Stimulated activated CD4-positive, alpha-beta T cell treated with anti-CD3 and anti-CD28 coated beads, Interleukin-2, amount 100 ng/mL, for 48 hours (primary cell): ENCODE measurements around the gene CRADD.
"Not testable (repeated sequence)": the region's sequence is repeated elsewhere in the genome, so short reads cannot be mapped to it uniquely, and the experiment has no call there.

Source experiments
- DNase-seq, 2 donors: peaks; one replicate each; pipeline ENCODE4 v3.0.0-alpha.2; 2020

The CRADD gene

DNA sequence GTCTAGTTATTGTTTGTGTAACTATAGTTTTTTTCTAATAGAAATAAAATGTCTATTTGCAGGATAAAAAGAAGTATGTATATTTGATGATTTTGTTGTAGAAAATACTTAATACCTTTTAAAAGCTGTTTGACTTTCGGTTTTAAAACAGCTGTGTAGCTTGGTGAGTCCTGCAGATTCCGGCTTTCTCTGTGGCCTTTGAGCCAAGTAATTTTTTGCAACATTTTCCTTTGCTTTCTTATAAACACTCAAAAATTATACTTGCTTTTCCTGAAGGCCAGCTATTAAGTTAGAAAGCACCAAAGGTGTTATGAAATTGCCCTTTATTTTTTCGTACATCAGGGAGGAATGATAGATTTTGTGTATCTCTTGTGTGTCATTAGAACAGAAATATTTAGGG, 63.6 kb downstream of the CRADD start:
- no peak for DNase-seq

GRCh38 chr12:93741659-93742109, 64.5 kb downstream of the CRADD start:
- DNase-seq: peak; percentile 2 to 7

GRCh38 chr12:93742110-93742934, 65.1 kb downstream of the CRADD start:
- peak; percentile 39 to 44 for DNase-seq

DNA sequence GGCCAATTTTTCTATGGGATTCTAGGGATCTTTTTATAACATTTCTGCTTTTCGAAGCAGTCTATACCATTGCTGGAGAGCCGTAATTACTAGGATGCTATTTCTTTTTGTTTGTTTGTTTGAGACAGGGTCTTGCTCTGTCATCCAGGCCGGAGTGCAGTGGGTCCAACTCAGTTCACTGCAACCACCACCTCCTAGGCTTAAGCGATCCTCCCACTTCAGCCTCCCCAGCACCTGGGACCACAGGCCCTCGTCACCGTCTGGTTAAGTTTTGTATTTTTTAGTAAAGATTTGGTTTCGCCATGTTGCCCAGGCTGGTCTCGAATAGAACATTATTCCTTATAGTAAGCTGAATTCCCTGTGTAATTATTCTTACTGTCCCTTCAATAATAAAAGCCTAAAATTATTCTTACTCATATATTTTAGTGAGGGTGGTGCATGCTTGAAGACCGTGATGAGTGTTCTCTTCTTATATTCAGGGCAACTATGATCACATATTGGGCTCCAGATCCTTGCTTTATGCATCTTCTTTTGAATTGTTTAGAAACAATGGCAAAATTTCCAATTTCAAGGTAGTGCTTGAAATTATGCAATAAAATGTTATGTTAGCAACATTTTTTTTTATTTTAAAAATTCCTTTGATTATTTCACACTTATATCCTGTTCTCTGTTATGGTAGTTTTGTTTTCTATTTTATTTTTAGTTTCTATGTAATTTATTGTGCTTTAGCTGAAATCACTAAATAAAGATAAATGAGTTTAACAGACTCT, 66.2 kb downstream of the CRADD start:
- no peak for DNase-seq

GRCh38 chr12:93743999-93744689, 67.0 kb downstream of the CRADD start:
- DNase-seq: no peak

- DNase-seq: no peak
Measured at GRCh38 chr12:93745286-93745685, 68.1 kb downstream of the CRADD start.

- no peak for DNase-seq
Measured at GRCh38 chr12:93746572-93747168, 69.5 kb downstream of the CRADD start.

- DNase-seq: no peak
Measured at GRCh38 chr12:93748672-93749383, 71.7 kb downstream of the CRADD start.

DNA sequence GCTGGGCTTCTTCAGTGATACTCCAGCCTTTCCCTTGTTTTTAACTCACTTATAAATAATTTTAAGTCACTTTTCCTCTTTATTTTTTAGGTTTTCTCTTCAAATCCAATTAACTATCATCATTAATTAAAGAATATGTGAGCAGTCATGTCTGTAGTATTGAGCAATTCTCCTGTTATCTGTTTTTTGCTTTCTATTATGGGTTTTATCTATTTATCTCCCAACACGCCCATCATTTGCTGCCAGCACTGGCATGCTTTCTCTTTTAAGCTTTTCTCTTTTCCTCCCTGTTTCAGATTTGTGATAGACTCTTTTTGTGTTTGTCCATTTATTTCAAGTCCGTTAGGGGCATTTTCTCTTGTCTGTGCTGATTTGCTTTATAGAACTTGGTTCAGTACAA, 72.3 kb downstream of the CRADD start:
- DNase-seq: no peak

DNA sequence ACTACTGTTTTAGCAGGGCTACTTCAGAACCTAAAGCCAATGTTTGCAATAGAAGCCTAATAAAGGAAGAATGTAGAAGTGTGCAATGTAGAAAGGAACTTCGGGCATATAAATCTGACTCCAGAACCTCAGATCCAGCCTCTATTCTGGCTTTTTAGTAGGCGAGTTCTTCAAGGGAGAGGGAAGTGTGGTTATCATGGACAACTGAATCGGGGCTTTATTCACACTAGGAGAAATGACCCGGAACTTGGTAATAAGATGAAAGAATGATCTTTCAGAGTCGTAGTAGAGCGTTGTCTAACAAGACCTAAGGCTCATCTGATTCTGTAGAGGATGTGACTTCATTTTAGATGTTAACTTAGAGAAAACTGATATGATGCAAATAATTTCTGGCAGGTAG, 72.9 kb downstream of the CRADD start:
- DNase-seq: no peak

- DNase-seq: no peak
Measured at GRCh38 chr12:93751864-93752610, 74.9 kb downstream of the CRADD start.

GRCh38 chr12:93753285-93753684, 76.1 kb downstream of the CRADD start:
- DNase-seq: no peak

DNA sequence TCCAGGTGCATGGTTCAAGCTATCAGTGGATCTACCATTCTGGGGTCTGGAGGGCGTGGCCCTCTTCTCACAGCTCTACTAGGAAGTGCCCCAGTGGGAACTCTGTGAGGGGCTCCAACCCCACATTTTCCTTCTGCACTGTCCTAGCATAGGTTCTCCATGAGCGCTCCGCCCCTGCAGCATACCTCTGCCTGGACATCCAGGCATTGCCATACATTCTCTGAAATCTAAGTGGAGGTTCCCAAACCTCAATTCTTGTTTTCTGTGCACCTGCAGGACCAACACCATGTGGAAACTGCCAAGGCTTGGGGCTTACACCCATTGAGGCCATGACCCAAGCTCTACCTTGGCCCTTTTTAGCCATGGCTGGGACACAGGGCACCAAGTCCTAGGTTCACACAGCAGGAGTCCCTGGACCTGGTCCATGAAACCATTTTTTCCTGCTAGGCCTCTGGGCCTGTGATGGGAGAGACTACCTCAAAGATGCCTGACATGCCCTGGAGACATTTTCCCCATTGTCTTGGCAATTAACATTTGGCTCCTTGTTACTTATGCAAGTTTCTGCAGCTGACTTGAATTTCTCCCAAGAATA, 76.8 kb downstream of the CRADD start:
- DNase-seq: no peak

DNA sequence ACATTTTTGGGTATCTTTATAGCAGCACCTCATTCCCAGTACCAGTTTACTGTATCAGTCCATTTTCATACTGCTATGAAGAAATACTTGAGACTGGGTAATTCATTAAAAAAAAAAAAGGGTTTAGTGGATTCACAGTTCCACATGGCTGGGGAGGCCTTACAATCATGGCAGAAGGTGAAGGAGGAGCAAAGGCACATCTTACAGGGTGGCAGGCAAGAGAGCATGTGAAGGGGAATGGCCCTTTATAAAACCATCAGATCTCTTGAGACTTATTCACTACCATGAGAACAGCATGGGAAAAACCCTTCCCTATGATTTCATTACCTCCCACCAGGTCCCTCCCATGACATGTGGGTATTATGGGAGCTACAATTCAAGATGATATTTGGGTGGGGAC, 77.7 kb downstream of the CRADD start:
- not testable (repeated sequence) for DNase-seq

DNA sequence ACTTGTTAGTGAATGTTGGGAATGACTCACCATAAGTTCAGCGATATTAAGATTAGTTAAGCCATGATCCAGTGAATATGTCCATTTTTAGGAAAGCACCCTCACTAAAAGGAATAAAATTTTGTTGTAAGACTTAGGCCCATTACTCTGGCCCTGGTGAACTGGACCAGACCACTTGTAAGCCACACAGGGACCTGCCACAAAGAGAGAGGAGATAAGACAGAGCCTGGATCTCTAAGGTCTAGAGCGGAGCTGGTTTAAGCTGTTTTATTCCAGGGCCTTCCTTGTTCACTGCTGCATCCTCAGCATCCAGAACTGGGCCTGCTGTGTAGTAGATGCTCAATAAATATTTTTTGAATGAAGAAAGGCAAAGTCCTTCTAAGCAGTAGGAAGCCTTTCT, 79.1 kb downstream of the CRADD start:
- DNase-seq: no peak

DNA sequence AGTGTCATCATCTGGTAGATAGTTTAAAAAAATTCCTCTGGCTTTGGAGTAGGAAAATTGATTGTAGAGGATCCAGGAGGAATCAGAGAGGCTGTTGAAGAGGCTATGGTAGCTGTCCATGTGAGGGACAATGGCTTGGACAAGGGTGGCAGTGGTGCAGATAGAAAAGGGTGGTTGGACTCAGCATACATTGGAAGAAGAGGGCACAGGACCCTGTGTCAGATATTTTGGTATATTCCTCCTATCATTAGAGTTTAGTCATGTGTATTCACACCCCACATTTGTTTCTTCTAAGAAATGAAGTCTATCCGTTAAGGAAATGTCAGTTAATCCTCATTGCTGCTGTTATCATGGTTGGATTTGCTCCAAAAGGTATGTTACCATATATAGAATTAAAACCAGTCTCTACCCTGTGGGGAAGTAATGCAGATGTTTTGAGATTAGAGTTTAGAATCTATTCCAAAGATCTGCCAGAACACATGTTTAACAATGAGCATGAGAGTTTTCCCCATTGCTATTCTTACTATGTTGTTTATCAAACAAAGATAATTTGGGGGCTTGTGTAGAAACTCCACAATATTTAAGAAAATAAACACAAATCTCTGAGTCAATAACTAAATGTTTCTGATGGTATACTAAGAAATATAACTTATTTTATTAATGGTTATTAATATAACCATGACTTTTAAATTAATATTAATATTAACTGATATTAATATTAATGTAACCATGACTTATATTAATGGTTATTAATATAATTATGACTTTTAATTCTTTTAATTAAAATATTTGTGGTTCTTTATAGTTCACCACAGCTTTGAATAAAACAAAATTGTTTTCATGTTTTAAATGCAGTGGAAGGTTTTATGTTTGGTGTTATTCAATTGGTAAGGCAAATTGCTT, 80.9 kb downstream of the CRADD start:
- no peak for DNase-seq

DNA sequence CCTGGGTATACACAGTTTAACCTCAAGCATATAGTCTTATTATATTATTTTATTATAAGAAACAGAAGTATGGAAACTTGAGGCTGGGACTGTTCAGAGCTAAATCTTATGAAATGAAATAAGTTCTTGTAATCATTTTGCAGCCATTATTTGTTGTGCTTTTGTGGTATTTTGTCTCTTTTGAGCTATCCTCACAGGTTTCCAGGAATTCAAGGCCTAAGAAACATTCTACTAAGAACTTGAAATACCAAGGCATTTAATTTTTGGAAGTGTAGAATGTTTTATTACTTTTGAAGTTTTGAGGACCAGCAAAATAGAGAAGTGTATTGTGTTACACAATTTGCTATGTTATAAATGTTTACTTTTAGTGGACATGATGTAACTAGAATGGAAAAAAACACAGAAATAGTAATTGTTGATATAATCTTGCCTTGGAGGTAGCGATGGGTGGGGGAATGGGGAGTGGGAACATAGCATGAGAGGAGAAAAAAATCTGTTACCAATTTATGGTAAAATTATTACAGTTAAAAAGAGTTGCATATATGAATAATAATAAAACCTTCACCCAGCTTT, 81.7 kb downstream of the CRADD start:
- no peak for DNase-seq

GRCh38 chr12:93759512-93760081, 82.4 kb downstream of the CRADD start:
- no peak for DNase-seq

DNA sequence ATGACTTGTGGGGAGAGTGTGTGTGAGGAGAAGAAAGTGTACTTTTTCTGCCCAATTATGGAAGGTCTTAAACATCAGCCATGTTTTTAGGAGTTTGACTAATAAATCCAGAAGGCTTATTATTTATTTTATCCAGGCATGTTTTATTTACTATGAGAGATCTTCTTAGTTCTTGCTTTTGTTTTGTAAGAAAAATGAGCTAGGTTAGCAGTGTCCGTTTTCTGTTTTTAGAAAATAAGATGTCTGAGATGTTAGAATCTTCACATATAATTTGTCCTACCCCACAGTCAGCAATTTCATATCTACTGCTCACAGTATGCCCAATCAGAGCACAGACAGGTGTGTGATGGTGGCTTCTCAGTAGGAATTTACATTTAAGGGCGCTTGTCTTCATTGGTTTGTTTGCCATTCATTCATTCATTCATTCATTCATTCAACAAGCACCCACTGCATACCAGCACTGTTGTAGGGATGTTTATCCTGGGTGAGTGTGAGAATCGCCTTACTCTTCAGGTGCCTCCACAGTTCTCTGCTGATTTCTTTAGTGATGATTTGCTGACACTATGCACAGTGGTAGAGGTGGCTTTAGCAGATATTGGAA, 83.2 kb downstream of the CRADD start:
- no peak for DNase-seq
